OCI-LY7 (cell line): ENCODE measurements around the gene MCCD1.

Experiments
- CTCF ChIP-seq: fragments of 200-600 bp; sonication (generic); conservative IDR thresholded peaks from 2 replicates; pipeline ENCODE4 v1.5.1; 2014; ENCODE audit warnings: mild to moderate bottlenecking, antibody characterized with exemption, low read length, moderate library complexity, mixed read lengths
- EZH2phosphoT487 ChIP-seq: fragments of 200-600 bp; sonication (generic); IDR thresholded peaks from 2 replicates; pipeline ENCODE4 v1.6.1; 2018; ENCODE audit warnings: low read depth, borderline replicate concordance, mild to moderate bottlenecking, mixed run types, antibody characterized with exemption, low read length, moderate library complexity, mixed read lengths

GRCh38 chr6:31546339-31546957 lies 17.7 kb downstream of the MCCD1 start, which contains the start of gene ATP6V1G2:
- TF ChIP-seq CTCF (peak; percentile 99), EZH2phosphoT487 (no peak)
